Non-pigmented ciliary epithelial cell (primary cell): ENCODE results near the gene POGK.
A peak's percentile ranks its signal among the peaks of the same experiment; 100 is the strongest.

ENCODE experiments used
- DNase-seq: peaks from one replicate; pipeline ENCODE4 v3.0.0-alpha.2; 2010; ENCODE audit warnings: low read depth

The POGK gene

DNA sequence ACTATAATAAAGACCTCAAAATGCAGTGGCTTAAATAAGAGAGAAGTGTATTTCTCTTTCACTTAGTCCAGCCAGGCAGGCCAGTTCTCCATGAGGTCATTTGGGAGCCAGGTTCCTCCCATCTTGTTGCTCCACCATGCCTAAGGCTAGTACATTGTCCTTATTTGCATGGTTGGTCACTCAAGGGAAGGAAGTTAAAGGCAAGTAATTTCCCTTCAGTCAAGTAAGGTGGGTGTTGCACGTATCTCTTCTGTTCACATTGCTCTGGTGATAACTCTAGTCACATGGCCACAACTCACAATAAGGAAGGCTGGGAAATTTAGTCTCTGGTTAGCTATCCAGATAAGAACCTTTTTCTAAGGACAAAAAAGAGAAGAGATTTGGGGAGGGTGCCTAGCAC, 64.0 kb downstream of the POGK start:
- DNase-seq: no peak

- no peak for DNase-seq
Observed at GRCh38 chr1:166905136-166905535, 65.9 kb downstream of the POGK start.

- peak; percentile 75 for DNase-seq
Observed at GRCh38 chr1:166905900-166906299, 66.6 kb downstream of the POGK start.
